PC-3 (cell line): ENCODE data around the gene PCDHGA3.
"Not testable (repeated sequence)": the region's sequence is repeated elsewhere in the genome, so short reads cannot be mapped to it uniquely, and the experiment has no call there.

Experiments
- EZH2 ChIP-seq: fragments of 300-600 bp; sonication (generic); IDR thresholded peaks from one replicate; pipeline ENCODE4 v1.6.1; 2017; ENCODE audit warnings: antibody characterized with exemption, mild to moderate bottlenecking, low read length; ENCODE audit not compliant: unreplicated experiment
- EZH2phosphoT487 ChIP-seq: fragments of 300-600 bp; sonication (generic); IDR thresholded peaks from 2 replicates; pipeline ENCODE4 v1.6.1; 2018; ENCODE audit warnings: mild to moderate bottlenecking, antibody characterized with exemption, low read length, borderline replicate concordance

DNA sequence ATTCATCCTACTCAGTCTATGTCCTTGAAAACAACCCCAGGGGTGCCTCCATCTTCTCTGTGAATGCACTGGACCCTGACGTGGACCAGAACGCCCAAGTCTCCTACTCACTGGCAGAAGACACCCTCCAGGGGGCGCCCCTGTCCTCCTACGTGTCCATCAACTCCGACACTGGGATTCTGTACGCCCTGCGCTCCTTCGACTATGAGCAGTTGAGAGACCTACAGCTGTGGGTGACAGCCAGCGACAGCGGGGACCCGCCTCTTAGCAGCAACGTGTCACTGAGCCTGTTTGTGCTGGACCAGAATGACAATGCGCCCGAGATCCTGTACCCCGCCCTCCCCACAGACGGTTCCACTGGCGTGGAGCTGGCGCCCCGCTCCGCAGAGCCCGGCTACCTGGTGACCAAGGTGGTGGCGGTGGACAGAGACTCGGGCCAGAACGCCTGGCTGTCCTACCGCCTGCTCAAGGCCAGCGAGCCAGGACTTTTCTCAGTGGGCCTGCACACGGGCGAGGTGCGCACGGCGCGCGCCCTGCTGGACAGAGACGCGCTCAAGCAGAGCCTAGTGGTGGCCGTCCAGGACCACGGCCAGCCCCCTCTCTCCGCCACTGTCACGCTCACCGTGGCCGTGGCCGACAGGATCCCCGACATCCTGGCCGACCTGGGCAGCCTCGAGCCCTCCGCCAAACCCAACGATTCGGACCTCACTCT lies 32.0 kb downstream of the PCDHGA3 start:
- not testable (repeated sequence) for TF ChIP-seq EZH2phosphoT487, EZH2
